K562 (cell line): Measurements from ENCODE around the gene PRR11. TPM values are rescaled to one million over a fixed set of nuclear protein-coding genes. Genes with fewer than 3 reads are reported as not detected.

Experiments used
- ASH1L ChIP-seq: fragments of 450-650 bp; IDR thresholded peaks from 2 replicates; pipeline ENCODE4 v1.6.1; 2018; ENCODE audit warnings: borderline replicate concordance, mild to moderate bottlenecking, low read depth; ENCODE audit not compliant: partially characterized antibody
- E2F1 ChIP-seq: sonication (generic); formaldehyde crosslinking; IDR thresholded peaks from 2 replicates; pipeline ENCODE4 v1.8.1; 2023; ENCODE audit warnings: mild to moderate bottlenecking, missing genetic modification reagents, moderate library complexity
- E2F4 ChIP-seq: sonication (generic); formaldehyde crosslinking; IDR thresholded peaks from 2 replicates; pipeline ENCODE4 v1.8.0; 2022; ENCODE audit warnings: mild to moderate bottlenecking, low read depth, missing genetic modification reagents
- ELK3 ChIP-seq: fragments of 450-650 bp; formaldehyde crosslinking; IDR thresholded peaks from 2 replicates; pipeline ENCODE4 v1.4.0; 2020; ENCODE audit warnings: mild to moderate bottlenecking
- FOXJ2 ChIP-seq: fragments of 200-800 bp; sonication (Bioruptor generic); IDR thresholded peaks from 2 replicates; pipeline ENCODE4 v1.6.1; 2016; ENCODE audit warnings: missing genetic modification characterization, missing compliant biosample characterization
- GMEB1 ChIP-seq: fragments of 250-450 bp; sonication (Bioruptor Pico); IDR thresholded peaks from 2 replicates; pipeline ENCODE4 v1.4.0; 2020; ENCODE audit warnings: mild to moderate bottlenecking
- HNRNPUL1 ChIP-seq: fragments of 200-400 bp; formaldehyde crosslinking; IDR thresholded peaks from 2 replicates; pipeline ENCODE4 v1.6.1; 2017; ENCODE audit warnings: low read length
- ILF3 ChIP-seq: fragments of 450-650 bp; IDR thresholded peaks from 2 replicates; pipeline ENCODE4 v1.6.1; 2018; ENCODE audit warnings: antibody characterized with exemption, mild to moderate bottlenecking, moderate library complexity, borderline replicate concordance
- KLF1 ChIP-seq: fragments of 450-650 bp; IDR thresholded peaks from 2 replicates; pipeline ENCODE4 v1.6.1; 2016; ENCODE audit warnings: missing genetic modification characterization, missing compliant biosample characterization
- NFATC3 ChIP-seq: fragments of 450-650 bp; IDR thresholded peaks from 2 replicates; pipeline ENCODE4 v1.6.1; 2017; ENCODE audit warnings: mild to moderate bottlenecking
- NFIX ChIP-seq: fragments of 250-450 bp; sonication (Bioruptor Pico); IDR thresholded peaks from 2 replicates; pipeline ENCODE4 v1.4.0; 2020; ENCODE audit warnings: low read depth, mild to moderate bottlenecking, moderate library complexity
- NKRF ChIP-seq: fragments of 450-650 bp; IDR thresholded peaks from 2 replicates; pipeline ENCODE4 v1.6.1; 2016; ENCODE audit warnings: borderline replicate concordance
- RBM39 ChIP-seq: fragments of 200-400 bp; formaldehyde crosslinking; optimal IDR thresholded peaks from 2 replicates; pipeline ENCODE3; 2018; ENCODE audit warnings: low read depth, low read length
- SMARCA4 ChIP-seq: fragments of 450-650 bp; IDR thresholded peaks from 2 replicates; pipeline ENCODE4 v1.6.1; 2016
- SMARCA5 ChIP-seq: fragments of 450-650 bp; IDR thresholded peaks from 2 replicates; pipeline ENCODE4 v1.6.1; 2016
- THRA ChIP-seq: fragments of 450-650 bp; IDR thresholded peaks from 2 replicates; pipeline ENCODE4 v1.6.1; 2017; ENCODE audit warnings: mild to moderate bottlenecking, moderate library complexity
- YBX1 ChIP-seq: fragments of 450-650 bp; IDR thresholded peaks from 2 replicates; pipeline ENCODE4 v1.7.1; 2016; ENCODE audit warnings: mild to moderate bottlenecking
- ZC3H8 ChIP-seq: fragments of 450-650 bp; IDR thresholded peaks from 2 replicates; pipeline ENCODE4 v1.6.1; 2017
- ZFX ChIP-seq: sonication (generic); formaldehyde crosslinking; IDR thresholded peaks from 2 replicates; pipeline ENCODE4 v1.8.0; 2022; ENCODE audit warnings: mild to moderate bottlenecking, missing genetic modification reagents, moderate library complexity
- ZNF311 ChIP-seq: fragments of 250-450 bp; sonication (Bioruptor Pico); IDR thresholded peaks from 2 replicates; pipeline ENCODE4 v1.4.0; 2020; ENCODE audit warnings: mild to moderate bottlenecking, moderate library complexity
- ZNF561 ChIP-seq: fragments of 450-650 bp; formaldehyde crosslinking; conservative IDR thresholded peaks from 2 replicates; pipeline ENCODE4 v1.4.0; 2020; ENCODE audit warnings: mild to moderate bottlenecking, moderate library complexity
- polyA plus RNA-seq, 8 experiments: library from polyadenylated mRNA; depleted of rRNA in 4 of 8; stranded (reverse) in 5 of 8; unstranded in 3 of 8; fragments of >200 nt; fragmentation: Nextera tagmentation in 2 of 8; fragmentation: Illumina TruSeq in 1 of 8; extraction: Ambion mirVana in 2 of 8; extraction: Trizol in 1 of 8; gene quantifications; 2 replicates each; pipeline versions ENCODE4 v1.2.1 to v1.2.3, GENCODE V29; 2011 to 2014; ENCODE audit warnings: inconsistent platforms in 1 of 8, missing spikeins in 1 of 8
- total RNA-seq, 7 experiments: library from RNA; depleted of rRNA in 6 of 7; stranded (reverse); fragments of >200 nt in 6 of 7; fragmentation: Illumina TruSeq in 2 of 7; extraction: Trizol in 2 of 7; gene quantifications; 2 replicates each; pipeline versions ENCODE4 v1.2.1 to v1.2.3, GENCODE V29; 2011 to 2021; ENCODE audit warnings: low replicate concordance in 1 of 7

The PRR11 gene
- total and polyA plus RNA-seq, 9 of the 15 experiments (the other 6 are each of a cell fraction or from before 2014, with no cell fraction given): 13.3 to 75.2 (median 46.4) TPM

GRCh38 chr17:59220328-59221158 is 65.0 kb downstream of the PRR11 start, which contains the start of gene GDPD1 (continued):
- TF ChIP-seq ZFX (CRISPR knock-in tag) (peak; percentile 73), ILF3 (no peak), HNRNPUL1 (no peak), ASH1L (no peak), GMEB1 (CRISPR knock-in tag) (peak; percentile 45; the same call in 1 of the 2 replicates), ZNF561 (CRISPR knock-in tag) (no peak), YBX1 (no peak), E2F1 (CRISPR knock-in tag) (no peak), ELK3 (CRISPR knock-in tag) (no peak), SMARCA4 (no peak; the same call in none of the 2 replicates), ZC3H8 (no peak), FOXJ2 (tag) (no peak), NKRF (peak; percentile 65), THRA (no peak), KLF1 (tag) (no peak), NFATC3 (no peak), NFIX (no peak), E2F4 (CRISPR knock-in tag) (0 out of 2 replicates have a peak, but pooled peaks have one; percentile 13), SMARCA5 (no peak), ZNF311 (CRISPR knock-in tag) (no peak), RBM39 (no peak)
